ENCODE measurements around the gene CDC42SE2. TPM values are rescaled to one million over a fixed set of nuclear protein-coding genes. Genes with fewer than 3 reads are reported as not detected.

Gene CDC42SE2
- 26.5 to 32.0 TPM (median 27.5 TPM) in 5 replicates for total RNA-seq (2022; extraction: Qiagen RNA extraction; ENCODE audit: low read depth)

DNA sequence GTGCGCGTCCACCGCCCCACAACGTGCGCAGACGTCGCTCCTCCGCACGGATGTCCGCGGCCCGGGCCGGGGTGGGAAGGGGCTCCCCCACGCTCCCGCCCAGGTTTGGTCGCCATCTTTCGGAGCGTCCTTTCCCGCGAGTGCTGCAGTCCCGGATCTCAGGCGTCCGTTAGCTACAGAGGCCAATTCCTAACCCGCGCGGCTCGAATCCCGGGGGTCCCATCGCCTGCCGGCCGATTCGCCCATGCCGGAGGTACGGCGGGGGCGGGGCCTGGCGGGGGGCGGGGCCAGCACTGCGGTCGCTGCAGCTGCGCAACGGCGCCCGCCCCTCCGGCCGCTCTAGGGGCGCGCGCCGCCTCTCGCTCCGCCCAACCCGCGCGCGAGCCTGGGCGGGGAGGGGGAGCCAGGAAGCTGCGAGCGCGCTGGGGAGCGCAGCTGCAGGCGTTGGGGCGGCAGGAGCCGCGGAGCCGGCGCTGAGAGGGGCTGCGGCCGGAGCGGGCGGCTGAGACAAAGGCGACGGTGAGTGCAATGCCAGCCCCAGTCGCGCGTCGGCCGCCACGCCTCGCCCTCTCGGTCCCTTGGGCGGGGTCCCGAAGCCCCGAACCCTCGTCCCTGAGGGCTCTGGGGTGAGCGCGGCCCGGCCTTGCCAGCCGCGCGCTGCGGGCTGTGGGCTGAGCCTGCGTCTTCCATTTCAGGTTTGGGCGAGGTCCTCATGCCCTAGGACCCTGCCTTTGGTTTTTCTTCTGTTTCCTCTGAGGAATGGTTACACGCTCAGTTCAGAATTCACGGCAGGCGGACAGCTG lies at the start of gene CDC42SE2:
Gene CDC42SE2, plus strand, starts transcription at position 406 of the 803 bp plus-strand sequence. CDS start 95,441 bp downstream, outside the sequence.

Other genes with a start within 250 kb of the CDC42SE2 start
- gene HINT1, start 98.8 kb upstream of the CDC42SE2 start, total RNA-seq (2022; extraction: Qiagen RNA extraction; ENCODE audit: low read depth) = 454 to 533 TPM (median 496 TPM) in 5 replicates
- gene LYRM7, start 93.1 kb upstream of the CDC42SE2 start, total RNA-seq (2022; extraction: Qiagen RNA extraction; ENCODE audit: low read depth) = 3.3 to 8.7 TPM (median 3.7 TPM) in 5 replicates